ENCODE data around the gene FBXW11.

The FBXW11 gene

GRCh38 chr5:171899792-171900191, 106.6 kb downstream of the FBXW11 start:
- Histone ChIP-seq H3K9me3 (ENCODE audit: insufficient read depth, low read length) (no peaks in the 10 kb centered on the region), H3K4me3 (ENCODE audit: low read length) (no peak overlapping the region), H3K9ac (ENCODE audit: low read length) (no peak overlapping the region), H3K36me3 (replicated peaks; ENCODE audit: low read depth, low read length) (peaks cover 13% of the 10 kb centered on the region), H2AFZ (ENCODE audit: low read depth, low read length) (no peak overlapping the region), H4K20me1 (ENCODE audit: insufficient read depth, low read length) (peaks cover 58% of the 10 kb centered on the region), H3K27me3 (ENCODE audit: low read depth, low read length) (no peaks in the 10 kb centered on the region), H3K4me1 (ENCODE audit: low read length) (no peaks in the 10 kb centered on the region), H3K79me2 (ENCODE audit: low read length) (peaks cover 28% of the 10 kb centered on the region; the same call in 1 of the 2 replicates), H3K4me2 (ENCODE audit: low read length) (no peak overlapping the region), H3K27ac (ENCODE audit: low read length) (no peak overlapping the region)
- TF ChIP-seq CTCF (IDR thresholded peaks at IDR 0.05; ENCODE audit: low read depth, low read length) (no peak), EZH2phosphoT487 (IDR thresholded peaks at IDR 0.05; ENCODE audit: low read depth) (no peak)

GRCh38 chr5:171898879-171899278, 107.6 kb downstream of the FBXW11 start:
- Histone ChIP-seq H2AFZ (ENCODE audit: low read depth, low read length) (no peak overlapping the region), H3K9me3 (ENCODE audit: insufficient read depth, low read length) (no peaks in the 10 kb centered on the region), H3K4me3 (ENCODE audit: low read length) (no peak overlapping the region), H3K4me2 (ENCODE audit: low read length) (no peak overlapping the region), H3K9ac (ENCODE audit: low read length) (no peak overlapping the region), H3K4me1 (ENCODE audit: low read length) (no peaks in the 10 kb centered on the region), H3K79me2 (ENCODE audit: low read length) (peaks cover 22% of the 10 kb centered on the region; the same call in 1 of the 2 replicates), H4K20me1 (ENCODE audit: insufficient read depth, low read length) (peaks cover 53% of the 10 kb centered on the region), H3K36me3 (replicated peaks; ENCODE audit: low read depth, low read length) (peaks cover 13% of the 10 kb centered on the region), H3K27me3 (ENCODE audit: low read depth, low read length) (no peaks in the 10 kb centered on the region), H3K27ac (ENCODE audit: low read length) (no peak overlapping the region)
- no peak for TF ChIP-seq EZH2phosphoT487 (IDR thresholded peaks at IDR 0.05; ENCODE audit: low read depth)
- TF ChIP-seq CTCF (IDR thresholded peaks at IDR 0.05; ENCODE audit: low read depth, low read length), result no peak

GRCh38 chr5:171898386-171898785, 108.1 kb downstream of the FBXW11 start:
- no peak overlapping the region for H3K27ac ChIP-seq (ENCODE audit: low read length)

DNA sequence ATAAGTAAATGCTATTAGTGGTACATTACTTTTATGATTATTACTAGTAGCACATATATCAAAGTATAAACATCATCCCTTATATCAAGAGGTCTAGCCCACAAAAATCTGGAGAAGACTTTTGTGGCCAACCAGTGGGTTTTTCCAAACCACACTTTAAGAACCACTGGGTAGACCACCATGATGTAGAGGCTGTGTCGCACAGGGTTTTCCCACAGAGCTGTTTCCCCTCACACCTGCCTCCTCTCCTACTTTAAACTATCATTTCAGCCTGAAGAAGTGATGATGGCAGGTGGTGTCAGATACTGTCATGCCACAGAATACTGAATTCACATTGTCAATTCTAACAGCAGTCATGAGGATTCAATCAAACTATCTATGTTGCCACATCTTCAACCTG, 109.2 kb downstream of the FBXW11 start:
- Histone ChIP-seq H3K79me2 (ENCODE audit: low read length) (peaks cover 8% of the 10 kb centered on the region; the same call in 1 of the 2 replicates), H2AFZ (ENCODE audit: low read depth, low read length) (no peak overlapping the region), H3K4me2 (ENCODE audit: low read length) (no peak overlapping the region), H3K4me1 (ENCODE audit: low read length) (no peaks in the 10 kb centered on the region), H3K4me3 (ENCODE audit: low read length) (no peak overlapping the region), H3K9me3 (ENCODE audit: insufficient read depth, low read length) (no peaks in the 10 kb centered on the region), H3K9ac (ENCODE audit: low read length) (no peak overlapping the region), H3K36me3 (replicated peaks; ENCODE audit: low read depth, low read length) (peaks cover 13% of the 10 kb centered on the region), H4K20me1 (ENCODE audit: insufficient read depth, low read length) (peaks cover 36% of the 10 kb centered on the region), H3K27me3 (ENCODE audit: low read depth, low read length) (no peaks in the 10 kb centered on the region), H3K27ac (ENCODE audit: low read length) (no peak overlapping the region)
- TF ChIP-seq CTCF (IDR thresholded peaks at IDR 0.05; ENCODE audit: low read depth, low read length) (no peak), EZH2phosphoT487 (IDR thresholded peaks at IDR 0.05; ENCODE audit: low read depth) (no peak)

More at GRCh38 chr5:171898386-171898785, 108.1 kb downstream of the FBXW11 start:
- Histone ChIP-seq H3K4me3 (ENCODE audit: low read length) (no peak overlapping the region), H3K79me2 (ENCODE audit: low read length) (peaks cover 20% of the 10 kb centered on the region; the same call in 1 of the 2 replicates), H3K4me2 (ENCODE audit: low read length) (no peak overlapping the region), H3K4me1 (ENCODE audit: low read length) (no peaks in the 10 kb centered on the region), H2AFZ (ENCODE audit: low read depth, low read length) (no peak overlapping the region), H4K20me1 (ENCODE audit: insufficient read depth, low read length) (peaks cover 48% of the 10 kb centered on the region), H3K9ac (ENCODE audit: low read length) (no peak overlapping the region), H3K9me3 (ENCODE audit: insufficient read depth, low read length) (no peaks in the 10 kb centered on the region), H3K27me3 (ENCODE audit: low read depth, low read length) (no peaks in the 10 kb centered on the region), H3K36me3 (replicated peaks; ENCODE audit: low read depth, low read length) (peaks cover 13% of the 10 kb centered on the region)
- TF ChIP-seq CTCF (IDR thresholded peaks at IDR 0.05; ENCODE audit: low read depth, low read length) (no peak), EZH2phosphoT487 (IDR thresholded peaks at IDR 0.05; ENCODE audit: low read depth) (no peak)

All from OCI-LY3 (cell line).